ENCODE measurements around the gene MYL9. TPM values are rescaled to one million over a fixed set of nuclear protein-coding genes. Genes with fewer than 3 reads are reported as not detected.
A peak's percentile ranks its signal among the peaks of the same experiment; 100 is the strongest.

The MYL9 gene
- total and polyA plus RNA-seq, 2 experiments from 2014 or later: 579 to 1,624 TPM

DNA sequence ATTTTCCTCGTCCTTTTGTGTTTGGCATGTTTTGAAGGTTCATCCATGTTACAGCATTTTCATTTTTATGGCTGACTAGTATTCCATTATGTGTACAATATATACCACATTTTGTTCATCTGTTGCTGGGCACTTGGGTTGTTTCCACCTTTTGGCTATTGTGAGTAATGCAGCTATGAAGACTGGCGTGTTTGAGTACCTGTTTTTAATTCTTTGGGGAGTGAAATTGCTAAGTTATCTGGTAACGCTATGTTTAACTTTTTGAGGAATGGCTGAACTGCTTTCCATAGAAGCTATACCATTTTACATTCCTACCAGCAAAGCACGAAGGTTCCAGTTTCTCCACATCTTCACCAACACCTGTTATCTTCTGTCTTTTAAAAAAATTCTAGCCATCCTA lies 37.0 kb upstream of the MYL9 start:
- Histone ChIP-seq H3K27me3 (no peaks in the 10 kb centered on the region), H3K27ac (no peak overlapping the region), H3K36me3 (peaks cover 32% of the 10 kb centered on the region), H3K4me3 (no peak overlapping the region), H3K9me3 (ENCODE audit: low read depth) (no peaks in the 10 kb centered on the region), H3K4me1 (ENCODE audit: low read depth) (no peaks in the 10 kb centered on the region)
- TF ChIP-seq, protein P1, sequence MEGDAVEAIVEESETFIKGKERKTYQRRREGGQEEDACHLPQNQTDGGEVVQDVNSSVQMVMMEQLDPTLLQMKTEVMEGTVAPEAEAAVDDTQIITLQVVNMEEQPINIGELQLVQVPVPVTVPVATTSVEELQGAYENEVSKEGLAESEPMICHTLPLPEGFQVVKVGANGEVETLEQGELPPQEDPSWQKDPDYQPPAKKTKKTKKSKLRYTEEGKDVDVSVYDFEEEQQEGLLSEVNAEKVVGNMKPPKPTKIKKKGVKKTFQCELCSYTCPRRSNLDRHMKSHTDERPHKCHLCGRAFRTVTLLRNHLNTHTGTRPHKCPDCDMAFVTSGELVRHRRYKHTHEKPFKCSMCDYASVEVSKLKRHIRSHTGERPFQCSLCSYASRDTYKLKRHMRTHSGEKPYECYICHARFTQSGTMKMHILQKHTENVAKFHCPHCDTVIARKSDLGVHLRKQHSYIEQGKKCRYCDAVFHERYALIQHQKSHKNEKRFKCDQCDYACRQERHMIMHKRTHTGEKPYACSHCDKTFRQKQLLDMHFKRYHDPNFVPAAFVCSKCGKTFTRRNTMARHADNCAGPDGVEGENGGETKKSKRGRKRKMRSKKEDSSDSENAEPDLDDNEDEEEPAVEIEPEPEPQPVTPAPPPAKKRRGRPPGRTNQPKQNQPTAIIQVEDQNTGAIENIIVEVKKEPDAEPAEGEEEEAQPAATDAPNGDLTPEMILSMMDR (IDR thresholded peaks at IDR 0.05; ENCODE audit: low read depth, low read length): no peak
- no peak for DNase-seq (ENCODE audit: low read depth in 1 of 2, low spot score in 1 of 2)

DNA sequence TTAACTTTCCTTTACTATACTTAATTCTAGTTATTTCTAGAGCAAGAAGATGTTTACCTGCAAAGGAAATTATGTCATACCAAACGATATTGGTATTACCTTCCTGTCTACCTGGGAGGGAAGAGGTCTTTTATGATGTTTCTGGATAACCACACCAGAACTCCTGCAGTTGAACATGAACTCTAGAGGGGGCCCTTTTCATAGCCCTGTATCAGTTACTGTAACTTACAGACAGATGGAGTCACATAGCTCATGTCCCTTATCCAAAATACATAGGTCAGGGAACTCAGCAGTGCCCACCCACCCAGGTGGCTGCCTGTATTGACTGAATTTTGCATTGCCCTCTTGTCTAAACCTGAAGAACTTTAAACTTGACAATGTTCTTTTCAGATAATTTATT lies 35.1 kb upstream of the MYL9 start:
- H3K36me3 ChIP-seq: peaks cover 22% of the 10 kb centered on the region
- DNase-seq (ENCODE audit: low read depth in 1 of 2, low spot score in 1 of 2): peak in 1 of 2 donors; percentile 39
- TF ChIP-seq, protein P1 (IDR thresholded peaks at IDR 0.05; ENCODE audit: low read depth, low read length): peak; percentile 41

DNA sequence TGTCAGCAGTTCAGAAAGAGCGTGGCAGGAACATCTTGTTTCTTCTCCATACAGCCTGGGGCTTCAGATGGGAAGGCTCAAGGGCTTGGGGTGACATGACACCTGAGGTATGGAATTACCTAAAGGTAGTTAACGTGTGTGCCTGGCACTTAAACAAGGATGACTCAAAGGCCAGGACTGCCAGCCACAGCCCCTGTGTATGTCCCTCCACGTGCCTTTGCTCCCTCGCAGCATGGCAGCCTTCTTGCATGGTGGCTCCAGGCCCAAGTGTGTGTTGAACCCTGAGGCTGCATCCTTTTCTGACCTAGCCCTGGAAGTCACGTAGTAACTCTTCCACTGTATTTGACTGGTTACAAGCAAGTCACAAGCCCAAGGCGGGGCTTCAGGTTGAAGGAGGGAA lies 33.6 kb upstream of the MYL9 start:
- Histone ChIP-seq H3K27me3 (no peaks in the 10 kb centered on the region), H3K36me3 (peaks cover 17% of the 10 kb centered on the region), H3K27ac (peak overlapping the region; percentile 6), H3K9me3 (ENCODE audit: low read depth) (no peaks in the 10 kb centered on the region), H3K4me1 (ENCODE audit: low read depth) (no peaks in the 10 kb centered on the region), H3K4me3 (no peak overlapping the region)
- TF ChIP-seq, protein P1 (IDR thresholded peaks at IDR 0.05; ENCODE audit: low read depth, low read length): no peak
- no peak for DNase-seq (ENCODE audit: low read depth in 1 of 2, low spot score in 1 of 2)

More for the DNA sequence above, 35.1 kb upstream of the MYL9 start:
- H3K27me3 ChIP-seq: no peaks in the 10 kb centered on the region
- H3K4me1 ChIP-seq (ENCODE audit: low read depth): no peaks in the 10 kb centered on the region
- no peak overlapping the region for H3K27ac ChIP-seq
- no peak overlapping the region for H3K4me3 ChIP-seq
- H3K9me3 ChIP-seq (ENCODE audit: low read depth): no peaks in the 10 kb centered on the region

DNA sequence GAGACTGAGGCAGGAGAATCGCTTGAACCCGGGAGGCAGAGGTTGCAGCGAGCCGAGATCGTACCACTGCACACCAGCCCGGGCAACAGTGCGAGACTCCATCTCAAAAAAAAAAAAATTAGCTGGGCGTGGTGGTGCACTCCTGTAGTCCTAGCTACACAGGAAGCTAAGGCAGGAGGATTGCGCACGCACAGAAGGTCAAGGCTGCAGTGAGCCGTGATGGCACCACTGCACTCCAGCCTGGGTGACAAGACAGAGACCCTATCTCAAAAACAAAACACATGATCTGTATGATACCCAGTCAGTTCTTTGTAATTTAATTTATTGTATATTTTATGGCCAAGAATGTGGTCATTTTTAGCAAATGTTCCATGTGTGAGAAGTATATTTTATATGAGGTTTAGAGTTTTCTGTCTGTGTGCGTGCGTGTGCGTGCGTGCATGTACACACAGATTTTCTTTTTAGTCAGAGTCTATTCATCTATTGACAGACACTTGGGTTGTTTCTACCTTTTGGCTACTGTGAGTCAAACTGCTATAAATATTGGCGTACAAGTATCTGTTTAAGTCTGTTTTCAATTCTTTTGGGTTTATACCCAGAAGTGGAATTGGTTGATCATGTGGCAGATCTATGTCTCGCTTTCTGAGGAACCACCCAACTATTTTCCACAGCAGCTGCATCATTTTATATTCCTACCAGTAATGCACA lies 22.2 kb upstream of the MYL9 start:
- H3K27ac ChIP-seq: no peak overlapping the region
- no peak for DNase-seq (ENCODE audit: low read depth in 1 of 2, low spot score in 1 of 2)
- H3K4me3 ChIP-seq: no peak overlapping the region
- H3K36me3 ChIP-seq: peaks cover 2% of the 10 kb centered on the region
- no peaks in the 10 kb centered on the region for H3K9me3 ChIP-seq (ENCODE audit: low read depth)
- TF ChIP-seq, protein P1 (IDR thresholded peaks at IDR 0.05; ENCODE audit: low read depth, low read length): no peak
- H3K27me3 ChIP-seq: no peaks in the 10 kb centered on the region
- H3K4me1 ChIP-seq (ENCODE audit: low read depth): no peaks in the 10 kb centered on the region

DNA sequence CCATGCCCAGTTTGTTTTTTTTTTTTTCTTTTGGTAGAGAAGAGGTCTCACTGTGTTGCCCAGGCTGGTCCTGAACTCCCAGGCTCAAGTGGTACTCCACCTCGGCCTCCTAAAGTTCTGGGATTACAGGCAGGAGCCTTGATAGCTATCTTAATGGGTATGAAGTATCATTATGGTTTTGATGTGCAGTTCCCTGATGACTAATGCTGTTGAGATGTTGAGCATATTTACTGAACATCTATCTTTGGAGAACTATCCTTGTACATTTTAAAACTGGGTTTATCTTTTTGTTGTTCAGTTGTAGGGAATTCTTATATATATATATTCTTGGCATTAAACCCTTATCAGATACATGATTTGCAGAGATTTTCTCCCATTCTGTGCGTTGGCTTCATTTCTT lies 21.4 kb upstream of the MYL9 start:
- Histone ChIP-seq H3K27me3 (no peaks in the 10 kb centered on the region), H3K4me3 (no peak overlapping the region), H3K4me1 (ENCODE audit: low read depth) (no peaks in the 10 kb centered on the region), H3K27ac (no peak overlapping the region), H3K36me3 (peaks cover 9% of the 10 kb centered on the region), H3K9me3 (ENCODE audit: low read depth) (no peaks in the 10 kb centered on the region)
- TF ChIP-seq, protein P1 (IDR thresholded peaks at IDR 0.05; ENCODE audit: low read depth, low read length): no peak
- DNase-seq (ENCODE audit: low read depth in 1 of 2, low spot score in 1 of 2): no peak

All from cardiac muscle cell (in vitro differentiated cells and primary cell).